ENCODE results near the gene RNU5B-1.

RNU5B-1 gene

DNA sequence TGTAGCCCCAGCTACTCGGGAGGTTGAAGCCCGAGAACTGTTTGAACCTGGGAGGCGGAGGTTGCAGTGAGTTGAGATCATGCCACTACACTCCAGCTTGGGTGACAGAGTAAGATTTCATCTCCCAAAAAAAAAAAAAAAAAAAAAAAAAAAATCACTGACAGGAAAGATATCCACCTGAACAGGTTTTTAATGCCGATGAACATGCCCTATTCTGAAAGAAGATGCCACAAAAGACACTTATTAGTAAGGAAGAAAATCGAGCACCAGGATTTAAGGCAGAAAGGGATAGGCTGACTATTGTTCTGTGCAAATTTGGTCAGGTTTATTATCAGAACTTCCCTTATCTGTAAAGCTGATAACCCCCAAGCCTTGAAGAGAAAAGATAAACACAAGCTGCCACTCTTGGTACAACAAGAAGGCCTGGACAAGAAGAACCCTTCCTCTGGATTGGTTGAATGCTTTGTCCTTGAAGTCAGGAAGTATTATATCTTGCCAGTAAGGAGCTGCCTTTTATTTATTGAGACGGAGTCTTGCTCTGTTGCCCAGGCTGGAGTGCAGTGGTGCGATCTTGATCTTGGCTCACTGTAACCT is 15.1 kb upstream of the RNU5B-1 start:
- no peak for DNase-seq (ENCODE audit: low read depth in 3 of 3)

DNA sequence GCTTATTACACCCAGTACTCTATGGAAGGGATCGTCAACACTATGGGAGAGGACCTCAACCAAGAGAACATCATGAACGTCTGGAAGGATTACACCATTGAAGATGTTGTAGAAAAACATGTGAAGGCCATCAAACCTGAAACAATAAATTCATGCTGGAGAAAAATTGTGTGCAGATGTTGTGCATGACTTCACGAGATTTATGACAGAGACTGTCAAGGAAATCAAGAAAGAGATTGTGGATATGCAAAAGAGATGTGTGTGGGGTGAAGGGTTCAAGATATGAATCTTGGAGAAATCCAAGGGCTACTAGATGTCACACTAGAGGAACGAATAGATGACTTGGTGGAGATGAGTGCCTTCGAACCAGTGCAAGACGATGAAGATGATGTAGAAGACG is 14.2 kb upstream of the RNU5B-1 start:
- DNase-seq (ENCODE audit: low read depth in 3 of 3): no peak

DNA sequence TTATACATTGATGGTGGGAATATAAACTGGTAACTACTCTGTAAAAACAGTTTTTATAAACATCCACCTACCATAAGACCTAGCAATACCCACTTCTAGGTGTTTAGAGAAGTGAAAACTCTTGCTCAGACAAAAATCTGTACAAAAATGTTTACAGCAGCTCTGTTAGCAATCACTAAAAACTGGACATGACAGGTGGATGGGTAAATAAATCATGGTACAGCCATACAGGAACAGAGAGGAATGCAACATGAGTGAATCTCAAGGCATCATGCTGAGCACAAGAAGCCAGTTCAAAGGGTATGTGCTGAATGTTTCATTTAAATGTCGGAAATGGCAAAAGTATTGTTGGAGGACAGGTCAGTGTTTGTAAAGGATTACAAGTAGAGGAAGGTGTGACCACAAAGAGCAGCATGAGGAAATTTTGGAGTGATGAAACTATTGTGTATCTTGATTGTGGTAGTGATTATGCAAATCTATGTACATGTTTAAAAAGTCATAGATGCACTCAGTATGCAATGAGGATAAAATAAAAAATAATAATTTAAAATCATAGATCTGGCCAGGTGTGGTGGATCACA is 11.4 kb upstream of the RNU5B-1 start:
- no peak for DNase-seq (ENCODE audit: low read depth in 3 of 3)

DNA sequence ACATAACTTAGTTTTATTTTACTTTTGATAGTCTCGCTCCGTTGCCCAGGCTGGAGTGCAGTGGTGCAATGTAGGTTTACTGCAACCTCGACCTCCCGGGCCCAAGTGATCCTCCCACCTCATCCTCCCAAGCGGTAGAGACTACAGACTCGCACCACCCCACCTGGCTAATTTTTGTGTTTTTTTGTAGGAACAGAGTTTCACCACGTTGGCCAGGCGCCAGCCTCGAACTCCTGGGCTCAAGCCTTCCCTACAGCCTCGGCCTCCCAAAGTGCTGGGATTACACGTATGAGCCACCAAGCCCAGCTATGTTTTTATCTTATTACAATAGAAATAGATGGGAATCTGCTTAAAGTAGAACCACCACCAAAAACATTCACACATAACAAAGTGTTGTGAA is 5.7 kb upstream of the RNU5B-1 start:
- no peak for DNase-seq (ENCODE audit: low read depth in 3 of 3)

DNA sequence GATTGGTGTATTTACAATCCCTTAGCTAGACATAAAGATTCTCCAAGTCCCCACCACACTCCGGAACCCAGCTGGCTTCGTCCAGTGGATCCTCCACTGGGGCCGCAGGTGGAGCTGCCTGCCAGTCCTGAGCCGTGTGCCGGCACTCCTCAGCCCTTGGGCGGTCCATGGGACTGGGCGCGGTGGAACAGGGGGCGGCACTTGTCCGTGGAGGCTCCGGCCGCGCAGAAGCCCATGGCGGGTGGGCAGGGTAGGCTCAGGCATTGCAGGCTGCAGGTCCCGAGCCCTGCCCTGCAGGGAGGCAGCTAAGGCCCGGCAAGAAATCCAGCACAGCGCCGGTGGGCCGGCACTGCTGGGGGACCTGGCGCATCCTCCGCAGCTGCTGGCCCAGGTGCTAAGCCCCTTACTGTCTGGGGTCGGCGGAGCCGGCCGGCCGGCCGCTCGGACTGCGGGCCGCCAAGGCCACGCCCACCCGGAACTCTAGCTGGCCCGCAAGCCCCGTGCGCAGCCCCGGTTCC is 3.5 kb upstream of the RNU5B-1 start:
- no peak for DNase-seq (ENCODE audit: low read depth in 3 of 3)

DNA sequence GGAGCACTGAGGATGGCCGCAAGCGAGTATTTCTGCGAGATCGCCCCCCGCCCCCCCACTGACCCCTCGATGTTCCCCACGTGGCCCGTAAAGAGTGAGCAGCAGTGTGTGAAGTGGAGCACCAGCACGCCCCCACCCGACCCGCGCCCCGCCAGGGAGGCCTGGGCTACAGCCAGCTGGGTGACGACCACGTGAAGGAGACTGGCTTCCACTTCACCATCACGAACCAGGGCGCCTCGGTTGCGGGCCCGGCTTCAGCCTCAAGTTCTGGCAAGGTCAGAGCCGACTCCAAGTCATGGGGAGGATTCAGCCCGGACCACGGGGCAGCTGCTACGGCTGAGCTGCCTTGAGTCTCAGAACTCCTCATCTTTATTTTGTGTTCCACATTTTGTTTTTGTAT is 2.4 kb upstream of the RNU5B-1 start:
- no peak for DNase-seq (ENCODE audit: low read depth in 3 of 3)

DNA sequence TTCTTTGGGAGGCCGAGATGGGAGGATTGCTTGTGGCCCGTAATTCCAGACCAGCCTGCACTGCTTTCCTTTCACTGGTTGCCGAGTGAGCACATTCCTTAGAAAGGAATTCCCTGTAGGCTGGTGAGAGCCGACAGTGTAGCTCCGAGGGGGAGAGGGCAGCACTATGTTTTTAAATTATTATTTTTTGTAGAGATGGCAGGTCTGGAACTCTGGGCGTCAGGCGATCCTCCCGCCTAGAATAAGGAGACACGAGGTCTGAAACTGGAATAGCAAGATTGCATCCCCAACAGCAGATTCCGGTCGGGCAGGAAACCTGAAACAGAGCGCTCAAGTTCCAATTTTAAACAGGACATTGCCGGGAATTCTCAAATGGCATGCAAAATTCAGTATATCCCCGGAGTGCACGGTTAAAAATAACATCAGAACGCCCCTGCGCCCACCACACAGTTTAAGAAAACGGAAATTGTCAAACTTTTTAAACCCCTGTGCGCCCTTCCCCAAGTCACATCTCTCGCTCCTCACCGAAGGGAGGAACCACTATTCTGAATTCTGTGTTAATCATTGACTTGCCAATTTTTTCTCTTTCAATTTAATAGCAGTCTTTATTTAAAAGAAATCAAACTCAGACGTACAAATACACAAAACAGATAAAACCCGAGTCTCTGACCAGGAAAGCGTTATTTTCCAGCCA is 643 bp upstream of the RNU5B-1 start:
- DNase-seq (ENCODE audit: low read depth in 3 of 3): no peak

DNA sequence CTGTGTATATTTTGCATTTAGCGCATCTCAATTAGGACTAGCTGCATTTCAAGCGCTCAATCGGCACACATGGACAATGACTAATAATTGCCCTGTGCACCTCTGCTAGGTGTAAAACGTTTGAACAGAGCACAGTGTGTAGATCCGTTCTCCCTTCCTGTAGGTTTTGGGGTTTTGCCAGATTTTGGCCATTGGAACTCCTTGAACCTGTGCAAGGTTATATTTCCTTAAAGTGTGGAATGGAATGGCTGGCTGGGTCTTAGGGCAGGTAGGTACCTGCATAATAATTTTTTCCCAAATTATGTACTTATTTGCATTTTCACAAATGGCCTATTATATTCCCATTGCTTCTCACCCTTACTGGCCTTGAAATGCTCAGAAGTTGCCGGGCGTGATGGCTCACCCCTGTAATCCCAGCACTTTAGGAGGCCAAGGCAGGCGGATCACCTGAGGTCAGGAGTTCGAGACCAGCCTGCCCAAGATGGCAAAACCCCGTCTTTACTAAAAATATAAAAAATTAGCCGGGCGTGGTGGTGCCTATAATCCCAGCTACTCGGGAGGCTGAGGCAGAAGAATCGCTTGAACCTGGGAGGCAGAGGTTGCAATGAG is 777 bp downstream of the RNU5B-1 start:
- no peak for DNase-seq (ENCODE audit: low read depth in 3 of 3)

DNA sequence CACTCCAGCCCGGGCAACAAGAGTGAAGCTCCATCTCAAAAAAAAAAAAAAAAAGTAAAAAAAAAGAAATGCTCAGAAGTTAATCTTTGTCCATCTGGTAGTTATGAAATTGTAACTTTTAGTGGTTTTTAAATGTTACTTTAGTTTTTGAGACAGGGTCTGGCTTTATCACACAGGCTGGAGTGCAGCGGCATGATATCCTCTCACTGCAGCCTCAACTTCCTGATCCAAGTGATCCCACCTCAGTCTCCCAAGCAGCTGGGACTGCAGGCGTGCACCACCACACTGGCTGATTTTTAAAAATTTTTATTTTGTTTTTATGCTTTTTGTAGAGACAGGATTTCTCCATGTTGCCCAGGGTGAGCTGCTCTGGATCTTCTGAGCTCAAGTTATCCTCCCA is 1.3 kb downstream of the RNU5B-1 start:
- no peak for DNase-seq (ENCODE audit: low read depth in 3 of 3)

DNA sequence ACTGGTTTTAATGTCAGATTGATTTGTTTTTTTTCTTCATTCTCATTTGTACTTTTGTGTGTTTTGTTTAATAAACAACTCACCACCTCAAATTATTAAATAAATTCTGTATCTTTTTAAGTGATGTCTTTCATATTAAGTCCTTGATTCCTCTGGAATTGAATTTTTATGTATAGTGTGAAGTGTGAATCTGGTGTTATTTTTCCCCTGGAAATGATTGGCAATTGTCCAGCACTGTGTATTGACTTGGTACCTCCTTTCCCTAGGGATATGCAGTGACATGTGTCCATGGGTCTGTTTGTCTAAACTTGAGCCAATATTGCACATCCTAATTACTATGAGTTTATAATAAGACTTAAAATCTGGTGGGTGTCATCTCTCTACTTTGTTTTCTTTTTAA is 2.1 kb downstream of the RNU5B-1 start:
- DNase-seq (ENCODE audit: low read depth in 3 of 3): no peak

DNA sequence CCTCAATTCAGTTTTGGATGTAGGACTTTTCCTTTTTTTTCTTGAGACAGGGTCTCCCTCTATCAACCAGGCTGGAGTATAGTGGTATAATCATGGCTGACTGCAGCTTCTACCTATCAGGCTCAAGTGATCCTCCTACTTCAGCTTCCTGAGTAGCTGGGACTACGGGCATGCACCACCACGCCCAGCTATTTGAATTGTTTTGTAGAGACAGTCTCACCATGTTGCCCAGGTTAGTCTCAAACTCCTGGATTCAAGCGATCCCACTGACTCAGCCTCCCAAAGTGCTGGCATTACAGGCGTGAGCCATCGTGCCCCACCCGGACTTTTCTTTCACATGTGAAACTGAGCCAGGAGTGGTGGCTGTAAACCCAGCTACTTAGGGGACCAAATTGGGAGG is 3.5 kb downstream of the RNU5B-1 start:
- DNase-seq (ENCODE audit: low read depth in 3 of 3): no peak

DNA sequence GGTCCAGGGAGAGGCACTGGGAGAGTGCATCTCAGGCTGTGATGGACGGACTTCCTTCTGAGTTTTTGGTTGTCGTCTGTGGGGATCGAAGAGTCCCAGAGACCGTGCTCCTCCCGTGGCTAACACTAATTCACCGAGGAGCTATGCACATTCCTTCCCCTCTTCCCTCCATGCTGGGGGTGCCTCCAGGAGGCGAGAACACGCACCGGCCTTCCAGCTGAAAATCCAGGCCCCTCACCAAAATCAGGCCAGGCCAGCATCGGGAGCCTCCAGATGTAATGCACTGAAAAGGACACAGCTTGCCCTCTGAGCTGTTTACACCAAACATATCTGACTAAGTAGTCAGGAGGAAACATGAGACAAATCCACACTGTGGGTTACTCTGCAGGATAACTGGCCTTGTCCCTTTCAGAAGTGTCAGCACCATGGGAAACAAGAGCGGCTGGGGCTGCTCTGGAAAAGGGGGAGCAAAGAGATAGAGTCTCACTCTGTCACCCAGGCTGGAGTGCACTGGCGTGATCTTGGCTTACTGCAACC is 5.5 kb downstream of the RNU5B-1 start:
- no peak for DNase-seq (ENCODE audit: low read depth in 3 of 3)

DNA sequence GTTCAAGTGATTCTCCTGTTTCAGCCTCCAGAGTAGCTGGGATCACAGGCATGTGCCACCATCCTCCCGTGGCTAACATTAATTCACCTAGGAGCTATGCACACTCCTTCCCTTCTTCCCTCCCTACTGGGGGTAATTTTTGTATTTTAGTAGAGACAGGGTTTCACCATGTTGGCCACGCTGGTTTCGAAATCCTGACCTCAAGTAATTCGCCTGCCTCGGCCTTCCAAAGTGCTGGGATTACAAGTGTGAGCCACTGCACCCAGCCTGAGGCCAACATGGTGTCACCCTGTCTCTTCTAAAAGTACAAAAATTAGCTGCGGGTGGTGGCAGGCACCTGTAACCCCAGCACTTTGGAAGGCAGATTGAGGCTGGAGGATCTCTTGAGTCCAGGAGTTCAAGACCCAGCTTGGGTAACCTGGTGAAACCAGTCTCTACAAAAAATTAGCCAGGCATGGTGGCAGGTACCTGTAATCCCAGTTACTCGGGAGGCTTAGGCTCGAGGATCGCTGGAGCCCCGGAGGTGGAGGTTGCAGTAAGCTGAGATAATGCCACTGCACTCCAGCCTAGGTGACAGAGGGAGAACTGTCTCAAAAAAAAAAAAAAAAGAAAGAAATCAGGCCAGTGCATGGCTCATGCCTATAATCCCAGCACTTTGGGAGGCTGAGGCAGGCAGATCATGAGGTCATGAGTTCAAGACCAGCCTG is 6.1 kb downstream of the RNU5B-1 start:
- DNase-seq (ENCODE audit: low read depth in 3 of 3): no peak

DNA sequence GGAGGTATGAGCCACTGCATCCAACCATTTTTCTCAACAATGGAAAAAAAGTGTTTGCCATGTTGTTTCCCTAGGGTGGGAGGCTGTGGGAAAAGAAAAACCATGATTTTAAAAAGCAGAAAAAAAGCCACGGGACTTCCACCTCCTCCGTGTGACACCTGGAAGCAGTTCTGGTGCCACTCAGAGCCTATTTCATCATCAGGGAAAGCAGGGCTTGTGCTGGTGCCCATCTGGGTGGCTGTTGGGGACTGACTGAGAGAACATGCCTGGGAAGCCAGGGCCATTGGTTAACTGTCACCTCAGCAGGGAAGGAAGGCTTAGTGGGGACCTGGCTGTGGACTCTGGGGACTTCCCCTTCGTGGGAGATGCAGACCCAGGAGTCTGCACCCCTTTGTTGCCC is 7.3 kb downstream of the RNU5B-1 start:
- no peak for DNase-seq (ENCODE audit: low read depth in 3 of 3)

DNA sequence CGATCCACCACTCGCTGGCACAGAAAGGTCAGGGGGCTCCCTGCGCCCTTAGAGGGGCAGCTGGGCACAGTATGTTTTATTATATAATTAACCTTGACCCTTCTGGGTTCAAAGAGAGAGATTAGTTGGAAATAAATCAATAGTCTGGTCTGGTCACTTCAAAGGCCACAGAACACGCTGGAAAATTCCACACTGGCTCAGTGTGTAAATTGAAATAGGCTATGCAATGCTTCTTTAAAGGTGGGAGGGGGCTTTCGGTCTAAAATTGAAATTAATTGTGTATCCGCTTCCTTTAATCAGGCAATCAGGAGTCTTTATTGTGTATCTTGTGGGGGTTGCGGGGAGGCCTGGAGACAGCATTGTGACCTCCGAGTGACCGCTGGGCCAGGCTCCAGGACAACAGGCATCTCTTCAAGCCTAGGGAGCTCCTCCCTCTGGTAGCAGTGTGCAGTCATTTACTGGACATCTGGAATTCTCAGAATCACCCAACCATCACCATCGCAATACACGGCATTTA is 8.0 kb downstream of the RNU5B-1 start:
- DNase-seq (ENCODE audit: low read depth in 3 of 3): no peak

DNA sequence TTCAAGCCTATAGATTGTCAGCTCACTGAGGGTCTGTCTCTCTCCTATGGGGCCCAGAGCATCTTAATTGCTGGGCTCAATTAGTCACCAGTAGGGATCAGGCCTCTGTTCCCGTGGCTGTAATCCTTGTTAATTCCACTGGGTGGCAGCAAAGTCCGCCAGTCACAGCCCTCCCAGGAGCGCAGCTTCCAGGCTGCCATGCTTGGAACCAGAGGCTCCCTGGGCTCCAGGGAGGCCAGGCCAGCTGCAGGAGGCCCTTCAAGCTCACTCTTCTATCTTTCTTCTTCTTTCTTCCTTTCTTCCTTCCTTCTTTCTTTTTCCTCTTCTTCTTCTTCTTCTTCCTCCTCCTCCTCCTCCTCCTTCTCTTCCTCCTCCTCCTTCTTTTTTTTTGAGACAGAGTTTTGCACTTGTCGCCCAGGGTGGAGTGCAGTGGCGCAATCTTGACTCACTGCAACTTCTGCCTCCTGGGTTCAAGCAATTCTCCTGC is 14.4 kb downstream of the RNU5B-1 start:
- peak; percentile 37 to 64 (median 59) for DNase-seq (ENCODE audit: low read depth in 3 of 3)

DNA sequence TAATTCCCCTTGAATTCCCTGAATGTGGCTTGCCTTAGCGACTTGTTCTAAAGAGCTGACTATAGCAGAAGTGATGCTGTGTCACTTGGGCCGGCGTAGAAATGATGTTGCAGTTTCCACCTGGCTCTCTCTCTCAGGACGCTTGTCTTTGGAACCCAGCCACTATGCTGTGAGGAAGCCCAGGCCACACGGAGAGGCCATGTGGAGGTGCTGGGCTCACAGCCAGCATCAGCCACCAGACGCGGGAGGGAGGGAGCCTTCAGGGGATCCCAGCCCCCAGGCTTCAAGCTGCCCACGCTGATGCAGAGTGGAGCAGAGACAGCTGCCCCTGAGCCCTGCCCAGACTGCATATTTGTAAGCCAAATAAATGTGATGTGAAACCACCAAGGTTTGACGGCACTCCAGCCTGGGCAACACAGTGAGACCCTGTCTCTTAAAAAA is 18.6 kb downstream of the RNU5B-1 start:
- DNase-seq (ENCODE audit: low read depth in 3 of 3): no peak

DNA sequence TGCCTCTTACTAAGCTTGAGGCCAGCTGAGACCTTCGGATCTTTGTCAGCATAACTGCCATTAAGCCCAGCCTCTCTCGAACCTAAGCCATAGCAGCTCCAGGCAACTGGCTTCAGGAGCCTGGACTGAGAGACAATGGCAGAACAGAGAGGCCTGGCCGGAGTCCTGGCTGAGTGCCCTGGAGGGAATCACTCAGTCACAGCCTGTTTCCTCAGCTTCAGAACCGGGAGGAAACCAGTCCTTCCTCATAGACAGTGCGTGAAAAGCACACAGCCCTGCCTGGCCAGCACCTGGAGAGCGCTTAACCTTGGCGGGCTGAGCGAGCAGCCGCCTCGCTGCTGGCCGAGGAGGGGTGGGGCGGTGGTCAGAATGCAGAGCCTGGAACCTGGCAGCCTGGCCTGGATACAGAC is 21.6 kb downstream of the RNU5B-1 start:
- no peak for DNase-seq (ENCODE audit: low read depth in 3 of 3)

DNA sequence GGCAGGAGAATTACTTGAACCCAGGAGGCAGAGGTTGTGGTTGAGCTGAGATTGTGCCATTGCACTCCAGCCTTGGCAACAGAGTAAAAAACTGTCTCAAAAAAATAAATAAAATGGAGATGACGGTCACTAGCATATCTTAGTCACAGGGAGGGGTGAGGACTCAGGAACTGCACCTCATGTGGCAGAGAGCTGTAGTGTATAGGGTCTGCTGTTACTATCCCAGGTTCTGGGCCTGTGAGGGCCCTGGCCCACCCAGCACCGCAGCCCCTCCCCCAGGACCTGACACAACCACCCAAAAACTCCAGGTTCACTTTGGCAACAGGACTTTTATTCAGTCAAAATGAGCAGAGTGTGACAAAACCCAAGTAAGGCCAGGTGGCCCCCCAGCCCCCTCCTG is 22.3 kb downstream of the RNU5B-1 start:
- no peak for DNase-seq (ENCODE audit: low read depth in 3 of 3)

DNA sequence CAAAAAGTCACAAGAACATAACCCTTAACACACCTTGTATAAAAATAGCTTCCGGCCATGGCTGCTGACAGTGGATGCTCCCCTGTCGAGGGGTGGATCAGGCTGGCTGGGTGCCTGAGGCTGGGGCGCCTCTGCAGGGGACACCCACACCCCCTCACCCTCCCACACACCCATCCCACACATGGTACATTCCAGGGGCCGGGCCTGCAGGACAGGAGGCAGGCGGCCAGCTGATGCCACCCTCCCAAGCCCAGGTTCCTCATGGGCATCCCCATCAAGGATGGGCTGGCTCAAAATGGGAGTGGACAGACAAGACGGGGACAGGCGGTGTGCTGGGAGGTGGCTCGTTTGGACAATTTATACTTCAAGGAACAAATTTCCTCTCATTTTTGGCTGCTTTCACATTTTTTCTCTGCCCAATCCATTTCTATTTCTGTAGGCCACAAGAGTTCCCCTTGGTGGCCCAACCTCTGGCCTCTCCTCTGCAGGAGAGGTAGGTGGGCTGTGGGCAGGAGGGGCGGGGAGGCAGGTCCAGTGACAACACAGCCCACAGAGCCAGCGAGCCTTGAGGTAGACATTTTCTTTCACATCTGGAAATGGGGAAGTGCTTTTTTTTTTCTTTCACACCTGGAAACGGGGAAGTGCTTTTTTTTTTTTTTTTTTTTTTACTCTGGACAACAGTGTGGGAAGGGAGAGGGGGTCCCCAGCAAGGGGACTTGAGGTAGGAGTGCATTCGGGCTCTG is 23.3 kb downstream of the RNU5B-1 start:
- no peak for DNase-seq (ENCODE audit: low read depth in 3 of 3)

All from stimulated activated CD4-positive, alpha-beta T cell treated with anti-CD3 and anti-CD28 coated beads, TNF-alpha, amount 100 ng/mL, for 4 hours (primary cell).